Panc1 (cell line): Measurements from ENCODE around the gene MEIOB.

ENCODE experiments used
- POLR2AphosphoS5 ChIP-seq: IDR thresholded peaks from 2 replicates; pipeline ENCODE4 v1.6.1; 2012; ENCODE audit warnings: mild to moderate bottlenecking, low read depth, low read length, moderate library complexity
- SIN3A ChIP-seq: IDR thresholded peaks from 2 replicates; pipeline ENCODE4 v1.6.1; 2012; ENCODE audit warnings: low read depth, mild to moderate bottlenecking, low read length, moderate library complexity, borderline replicate concordance; ENCODE audit not compliant: insufficient read depth
- TCF7L2 ChIP-seq: IDR thresholded peaks from 2 replicates; pipeline ENCODE4 v1.6.1; 2011; ENCODE audit warnings: mild to moderate bottlenecking, low read depth, low read length, inconsistent platforms
- TF ChIP-seq, protein P1 (sequence below): fragments of 450-650 bp; IDR thresholded peaks from 2 replicates; pipeline ENCODE4 v1.5.1; 2017; ENCODE audit warnings: mild to moderate bottlenecking

DNA sequence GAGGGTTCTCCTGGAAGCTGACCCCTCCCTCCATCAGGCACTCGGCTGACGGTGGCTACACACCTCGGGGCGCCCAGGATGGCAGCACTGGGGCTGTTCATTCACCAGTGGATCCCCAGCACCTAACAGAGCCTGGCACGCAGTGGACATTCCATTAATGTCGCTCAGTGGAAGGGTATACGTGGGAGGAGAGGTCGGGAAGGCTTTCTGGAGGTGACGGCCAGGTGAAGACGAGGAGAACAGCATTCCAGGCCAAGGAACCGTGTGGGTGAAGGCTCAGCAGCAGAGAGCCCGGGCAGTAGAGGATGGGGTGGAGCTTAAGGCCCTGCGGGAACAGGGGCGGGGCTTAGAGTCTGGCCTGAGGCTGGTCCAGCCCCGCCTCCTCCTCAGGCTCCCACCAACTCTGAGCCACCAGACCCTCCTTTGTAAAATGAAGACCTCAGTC lies 48.8 kb upstream of the MEIOB start:
- TF ChIP-seq TCF7L2 (no peak), POLR2AphosphoS5 (no peak), SIN3A (no peak)
- TF ChIP-seq, protein P1, sequence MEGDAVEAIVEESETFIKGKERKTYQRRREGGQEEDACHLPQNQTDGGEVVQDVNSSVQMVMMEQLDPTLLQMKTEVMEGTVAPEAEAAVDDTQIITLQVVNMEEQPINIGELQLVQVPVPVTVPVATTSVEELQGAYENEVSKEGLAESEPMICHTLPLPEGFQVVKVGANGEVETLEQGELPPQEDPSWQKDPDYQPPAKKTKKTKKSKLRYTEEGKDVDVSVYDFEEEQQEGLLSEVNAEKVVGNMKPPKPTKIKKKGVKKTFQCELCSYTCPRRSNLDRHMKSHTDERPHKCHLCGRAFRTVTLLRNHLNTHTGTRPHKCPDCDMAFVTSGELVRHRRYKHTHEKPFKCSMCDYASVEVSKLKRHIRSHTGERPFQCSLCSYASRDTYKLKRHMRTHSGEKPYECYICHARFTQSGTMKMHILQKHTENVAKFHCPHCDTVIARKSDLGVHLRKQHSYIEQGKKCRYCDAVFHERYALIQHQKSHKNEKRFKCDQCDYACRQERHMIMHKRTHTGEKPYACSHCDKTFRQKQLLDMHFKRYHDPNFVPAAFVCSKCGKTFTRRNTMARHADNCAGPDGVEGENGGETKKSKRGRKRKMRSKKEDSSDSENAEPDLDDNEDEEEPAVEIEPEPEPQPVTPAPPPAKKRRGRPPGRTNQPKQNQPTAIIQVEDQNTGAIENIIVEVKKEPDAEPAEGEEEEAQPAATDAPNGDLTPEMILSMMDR: no peak
